Stimulated activated CD8-positive, alpha-beta memory T cell treated with anti-CD3 and anti-CD28 coated beads, Interleukin-2, amount 100 ng/mL, for 1 hour (primary cell): ENCODE data around the gene HAUS1.

Experiments
- DNase-seq, 2 donors: peaks; one replicate each; pipeline ENCODE4 v3.0.0-alpha.2; 2020; ENCODE audit warnings: low read depth in 2 of 2

Gene HAUS1

GRCh38 chr18:46104128-46104911, at the start of gene HAUS1:
TSS of gene HAUS1 (plus strand) at chr18:46104385. CDS start at chr18:46104412, 27 bp downstream.
- DNase-seq: peak; percentile 62 to 68

GRCh38 chr18:46054956-46055837, 49.0 kb upstream of the HAUS1 start:
- no peak for DNase-seq

GRCh38 chr18:46055838-46056230, 48.4 kb upstream of the HAUS1 start:
- no peak for DNase-seq

GRCh38 chr18:46060359-46060841, 43.8 kb upstream of the HAUS1 start:
- no peak for DNase-seq

GRCh38 chr18:46061387-46061786, 42.8 kb upstream of the HAUS1 start:
- DNase-seq: no peak

- DNase-seq: no peak
Measured at GRCh38 chr18:46061796-46062195, 42.4 kb upstream of the HAUS1 start.

GRCh38 chr18:46062781-46063180, 41.4 kb upstream of the HAUS1 start:
- DNase-seq: no peak

- DNase-seq: no peak
Measured at GRCh38 chr18:46067438-46068007, 36.7 kb upstream of the HAUS1 start.

- no peak for DNase-seq
Measured at GRCh38 chr18:46068763-46069162, 35.4 kb upstream of the HAUS1 start.

- DNase-seq: no peak
Measured at GRCh38 chr18:46069524-46069923, 34.7 kb upstream of the HAUS1 start.

- DNase-seq: no peak
Measured at GRCh38 chr18:46070232-46070631, 34.0 kb upstream of the HAUS1 start.

- DNase-seq: no peak
Measured at GRCh38 chr18:46070815-46071652, 33.2 kb upstream of the HAUS1 start.

GRCh38 chr18:46071653-46072375, 32.4 kb upstream of the HAUS1 start, which contains the start of gene PSTPIP2:
TSS of gene PSTPIP2 (minus strand) at chr18:46072260. CDS start at chr18:46072188, 72 bp downstream.
- peak in 1 of 2 donors; percentile 52 for DNase-seq

- DNase-seq: no peak
Measured at GRCh38 chr18:46072376-46072867, 31.8 kb upstream of the HAUS1 start.

GRCh38 chr18:46072959-46073358, 31.2 kb upstream of the HAUS1 start:
- DNase-seq: no peak

GRCh38 chr18:46073474-46074331, 30.5 kb upstream of the HAUS1 start:
- DNase-seq: no peak

- DNase-seq: no peak
Measured at GRCh38 chr18:46079336-46079735, 24.8 kb upstream of the HAUS1 start.

- DNase-seq: no peak
Measured at GRCh38 chr18:46080156-46080555, 24.0 kb upstream of the HAUS1 start.

GRCh38 chr18:46084431-46084830, 19.8 kb upstream of the HAUS1 start:
- DNase-seq: no peak
